Inflammatory macrophage (primary cell): ENCODE results near the gene RDM1.
"Not testable (repeated sequence)": the region's sequence is repeated elsewhere in the genome, so short reads cannot be mapped to it uniquely, and the experiment has no call there.

Experiments used
- DNase-seq, 2 donors: peaks; one replicate each; pipeline ENCODE4 v3.0.0-alpha.2; 2020 to 2022

RDM1 gene

DNA sequence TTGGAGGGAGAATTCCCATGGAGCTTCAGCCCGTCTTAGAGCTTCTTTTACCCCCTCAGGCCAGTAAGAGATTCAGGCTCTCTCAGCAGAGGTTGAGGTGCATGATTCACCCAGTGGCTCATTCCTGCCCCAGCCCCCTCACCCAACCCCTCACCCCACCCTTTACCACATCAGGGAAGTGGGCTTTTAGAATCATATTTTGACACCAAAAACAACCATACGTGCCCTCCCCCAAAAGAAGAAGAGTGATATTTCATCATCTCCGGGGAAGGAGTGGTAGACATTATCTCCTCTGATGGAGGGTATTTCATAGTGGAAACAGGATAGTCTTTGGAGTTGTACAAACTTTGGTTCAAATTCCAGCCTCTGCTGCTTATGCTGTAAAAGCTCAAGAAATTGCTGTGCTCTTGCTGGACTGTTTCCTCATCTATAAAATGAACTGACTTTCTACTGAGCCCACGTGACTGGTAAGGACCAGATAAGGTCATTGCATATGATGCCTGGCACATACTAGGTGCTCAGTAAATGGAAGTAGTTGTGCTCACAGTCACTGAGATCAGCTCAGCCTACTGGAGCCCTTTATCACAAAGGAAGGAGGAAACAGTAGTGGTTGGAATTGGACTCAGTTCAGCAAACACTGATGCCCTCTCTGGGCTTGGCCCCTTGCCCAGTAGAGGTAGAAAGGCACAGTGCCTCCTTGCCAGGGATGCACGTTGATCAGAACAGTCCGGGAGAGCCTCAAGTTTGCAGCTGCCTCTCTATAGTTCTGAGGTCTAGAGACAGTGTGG, 32.1 kb downstream of the RDM1 start:
- DNase-seq: peak; percentile 9 to 22

DNA sequence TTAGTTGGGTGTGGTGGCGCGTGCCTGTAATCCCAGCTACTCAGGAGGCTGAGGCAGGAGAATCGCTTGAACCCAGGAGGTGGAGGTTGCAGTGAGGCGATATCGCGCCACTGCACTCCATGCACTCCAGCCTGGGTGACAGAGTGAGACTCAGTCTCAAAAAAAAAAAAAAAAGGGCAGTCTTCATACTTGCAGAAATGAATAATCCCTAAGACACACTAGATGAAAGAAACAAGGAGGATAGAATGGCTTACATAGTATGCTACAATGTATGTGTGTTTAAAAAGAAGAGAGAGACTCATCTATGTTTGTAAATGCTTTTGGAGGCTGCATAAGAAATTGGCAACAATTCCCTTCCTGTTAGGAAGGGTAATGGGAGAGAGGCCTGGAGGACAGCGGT, 32.8 kb downstream of the RDM1 start:
- DNase-seq: not testable (repeated sequence)

DNA sequence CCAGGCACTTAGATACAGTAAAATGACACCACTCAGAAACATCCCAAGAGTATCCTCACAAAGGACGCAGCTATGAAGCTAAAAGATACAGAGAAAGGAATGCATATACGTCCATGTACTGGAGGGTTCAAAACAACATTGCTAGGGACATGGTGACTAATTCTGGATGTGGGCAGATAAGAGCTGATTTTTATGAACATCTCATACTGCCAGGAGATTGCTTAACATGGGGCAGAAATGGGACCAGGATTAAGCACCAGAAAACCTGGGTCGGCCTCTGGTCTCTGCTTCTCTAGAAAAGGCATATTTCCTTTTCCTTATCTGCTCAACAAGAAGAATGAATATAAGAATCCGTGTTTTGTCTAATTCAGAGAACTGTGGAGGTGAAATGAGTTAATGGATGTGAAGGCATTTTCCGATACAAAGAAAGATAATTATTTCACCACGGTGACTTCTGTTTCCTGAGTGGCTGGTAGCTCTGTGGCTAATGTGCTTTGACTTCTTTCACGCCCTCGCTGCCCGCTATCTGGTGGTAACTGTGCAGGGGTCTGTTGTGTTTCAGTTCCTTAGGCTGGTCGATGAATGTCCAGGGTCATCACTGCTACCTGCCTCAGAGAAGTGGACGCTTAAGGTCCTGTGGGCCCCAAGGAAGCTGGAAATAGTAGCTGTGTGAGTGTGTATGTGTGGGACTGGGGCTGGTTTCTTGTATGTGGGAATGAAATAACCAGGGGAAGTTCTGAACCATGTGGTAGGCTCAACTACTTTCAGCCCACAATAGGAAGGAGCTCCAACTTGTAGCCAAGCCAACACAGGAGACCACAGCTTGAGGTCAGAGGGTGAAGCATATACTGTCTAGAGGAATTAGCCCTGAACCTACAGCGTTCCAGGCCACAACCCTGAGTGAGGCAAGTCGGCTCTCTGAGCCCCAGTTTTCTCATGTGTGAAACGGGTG, 34.7 kb downstream of the RDM1 start:
- peak; percentile 79 to 89 for DNase-seq

DNA sequence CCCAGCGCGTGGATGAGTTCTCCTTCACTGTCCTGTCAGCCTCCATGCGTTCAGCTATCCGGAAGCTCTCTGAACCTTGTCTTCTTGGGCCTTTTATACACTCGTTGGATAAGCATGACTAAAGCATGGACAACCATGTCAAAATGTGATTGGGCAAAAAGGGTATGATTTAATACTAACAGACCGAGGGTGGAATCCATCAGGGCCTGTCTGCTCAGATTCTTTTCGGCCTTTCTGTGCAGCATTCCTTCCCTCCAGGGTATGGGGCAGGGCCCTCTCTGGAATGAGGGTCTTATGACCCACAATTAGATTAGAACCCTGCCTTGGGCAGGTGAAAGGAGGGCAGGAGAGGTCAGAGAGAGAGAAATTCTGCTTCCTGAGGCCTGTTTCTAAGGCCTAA, 36.4 kb downstream of the RDM1 start:
- no peak for DNase-seq

DNA sequence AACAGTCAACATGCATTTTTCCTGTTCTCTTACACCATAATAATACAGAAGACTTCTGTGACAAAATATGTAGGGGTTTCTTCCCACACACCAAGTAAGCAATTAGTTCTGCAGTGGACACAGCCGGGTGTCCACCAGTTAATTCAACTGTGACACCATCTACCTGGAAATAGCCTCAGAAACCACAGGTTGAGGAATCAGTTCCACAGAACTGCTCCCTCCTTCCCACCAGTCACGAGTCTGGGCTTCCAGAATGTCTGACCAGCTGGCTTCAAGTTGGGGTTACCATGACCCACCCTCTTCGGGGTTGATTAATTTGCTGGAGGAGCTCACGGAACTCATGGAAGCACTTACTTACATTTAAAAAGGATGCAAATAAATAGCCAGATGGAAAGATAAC, 36.8 kb downstream of the RDM1 start:
- peak in 1 of 2 donors; percentile 12 for DNase-seq

DNA sequence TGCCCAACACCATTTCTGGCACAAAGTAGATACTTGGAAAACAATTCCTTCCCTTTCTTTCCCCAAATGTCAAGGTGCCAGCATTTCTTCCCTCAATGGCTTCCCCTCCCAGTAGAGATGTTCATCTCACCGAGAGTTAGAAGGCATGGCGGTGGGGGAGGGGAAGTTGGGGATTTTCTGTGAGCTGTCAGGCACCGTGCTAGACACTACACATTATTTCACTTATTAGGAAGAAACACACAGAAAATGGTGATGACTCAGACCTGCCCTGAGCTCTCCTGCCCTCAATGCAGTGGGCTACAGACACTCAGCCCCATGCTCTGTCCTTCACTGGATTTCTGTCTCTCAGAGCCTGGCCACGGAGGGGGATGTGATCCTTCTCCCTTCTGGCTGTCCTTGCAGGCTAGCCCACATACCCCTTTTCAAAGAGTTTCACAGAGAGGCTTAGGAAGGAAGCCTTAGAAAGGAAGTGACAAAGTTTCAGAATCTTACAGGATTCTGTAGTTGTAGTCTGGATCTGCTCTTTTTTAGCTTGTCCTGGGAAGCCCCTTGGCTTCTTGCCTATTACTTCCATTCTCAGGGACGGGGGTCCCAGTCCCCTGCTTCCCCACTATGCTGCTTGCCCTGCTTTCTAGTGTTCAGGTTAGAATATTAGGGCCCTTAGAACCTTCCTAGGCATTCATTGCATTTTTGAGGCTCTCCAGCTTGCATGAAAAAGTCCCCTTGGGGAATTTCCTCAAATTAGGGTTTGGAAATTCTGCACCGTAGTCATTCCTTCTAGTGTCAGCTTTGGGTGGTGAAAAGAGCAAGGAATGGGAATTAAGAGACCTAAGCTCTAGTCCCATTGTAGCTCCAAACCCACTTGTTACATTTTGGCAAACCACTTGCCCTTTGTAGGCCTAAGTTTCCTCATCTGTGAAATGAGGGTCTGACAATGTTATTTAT, 38.2 kb downstream of the RDM1 start:
- peak; percentile 30 to 64 for DNase-seq

DNA sequence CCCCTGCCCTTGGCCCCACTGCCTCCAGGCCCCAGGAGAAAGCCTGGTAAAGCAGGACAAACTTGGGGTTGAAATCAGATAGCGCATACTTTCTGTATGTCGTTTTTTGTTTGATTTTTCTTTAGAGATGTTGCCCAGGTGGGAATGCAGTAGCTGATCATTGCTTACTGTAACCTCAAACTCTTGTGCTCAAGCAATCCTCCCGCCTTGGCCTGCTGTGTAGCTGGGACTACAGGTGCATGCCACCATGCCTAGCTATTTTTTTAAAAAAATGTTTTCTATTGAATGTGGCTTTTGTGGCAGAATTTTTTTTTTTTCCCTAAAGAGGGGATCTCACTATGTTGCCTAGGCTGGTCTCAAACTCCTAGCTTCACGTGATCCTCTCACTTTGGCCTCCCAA, 39.3 kb downstream of the RDM1 start:
- no peak for DNase-seq

DNA sequence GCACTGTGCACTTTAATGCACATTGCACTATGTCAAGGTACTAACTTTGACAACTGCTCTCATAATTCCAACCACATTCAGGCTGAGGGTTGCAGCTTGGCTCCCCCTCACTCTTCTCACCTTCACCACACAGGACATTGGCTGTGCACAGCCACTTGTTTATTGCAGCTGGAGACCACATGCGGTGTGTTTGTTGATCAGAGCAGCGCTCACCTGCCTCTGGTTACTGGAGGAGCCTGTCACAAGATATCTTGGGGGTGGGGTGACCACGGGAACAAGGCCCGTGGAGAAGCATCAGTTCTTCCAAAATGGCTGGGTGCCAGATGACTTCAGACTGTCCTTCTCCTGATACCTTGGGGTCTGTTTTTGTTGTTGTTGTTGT, 39.8 kb downstream of the RDM1 start:
- no peak for DNase-seq

DNA sequence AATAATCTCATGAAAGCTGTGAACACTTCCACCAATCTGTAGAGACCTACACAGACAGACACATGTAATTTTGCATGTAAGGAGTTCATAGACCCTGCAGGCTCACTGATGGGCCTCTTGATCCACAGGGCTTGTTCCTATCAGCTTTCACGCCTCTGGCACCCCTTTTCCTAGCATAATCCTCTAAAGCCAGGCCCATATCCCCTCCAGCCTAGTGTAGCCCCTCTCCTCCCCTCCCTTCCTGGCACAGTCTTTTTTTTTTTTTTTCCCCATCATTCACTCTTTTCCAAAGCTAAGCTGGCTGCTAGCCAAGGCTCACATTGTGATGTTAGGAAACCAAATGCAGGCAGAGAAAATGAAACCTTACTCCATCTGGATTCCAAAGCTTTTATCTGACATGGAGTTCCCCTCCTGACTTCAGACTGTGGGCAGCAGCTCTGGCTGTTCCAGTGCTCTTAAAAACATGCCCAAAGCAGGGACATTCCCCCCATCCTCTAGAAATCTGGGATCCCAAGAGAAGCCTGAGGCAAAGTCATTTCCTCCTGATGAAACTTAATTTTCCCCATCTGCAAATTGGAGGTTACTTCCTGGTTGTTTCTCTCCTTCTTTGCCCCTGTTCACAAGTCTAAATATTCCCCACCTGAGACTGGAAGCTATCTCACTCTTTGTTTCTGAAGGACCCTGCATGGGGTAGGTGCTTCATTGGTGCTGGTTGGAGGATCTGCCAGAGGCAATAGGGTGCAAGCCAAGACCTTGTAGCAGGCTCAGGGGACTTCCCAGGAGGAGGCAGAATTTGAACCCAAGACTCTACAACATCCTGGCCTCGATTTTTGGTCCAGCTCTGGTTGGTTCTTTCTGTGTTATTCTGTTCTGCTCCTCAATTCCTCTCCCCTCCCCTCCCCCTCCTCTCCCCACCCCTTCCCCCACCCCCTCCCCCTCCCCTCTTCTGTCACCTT, 40.5 kb downstream of the RDM1 start:
- no peak for DNase-seq

DNA sequence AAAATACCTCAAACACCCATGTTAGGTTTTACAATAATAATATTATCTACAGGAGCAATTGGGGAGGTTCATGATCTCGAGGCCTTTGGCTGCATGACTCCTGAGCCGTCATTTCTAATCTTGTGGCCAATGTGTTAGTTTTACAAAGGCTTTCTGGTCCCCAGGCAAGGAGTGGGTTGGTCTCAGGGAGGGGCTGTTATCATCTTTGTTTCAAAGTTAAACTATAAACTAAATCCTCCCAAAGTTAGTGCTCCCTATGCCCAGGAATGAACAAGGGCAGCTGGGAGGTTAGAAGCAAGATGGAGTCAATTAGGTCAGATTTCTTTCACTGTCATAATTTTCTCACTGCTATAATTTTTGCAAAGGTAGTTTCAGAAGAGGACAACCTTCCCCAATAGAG, 41.3 kb downstream of the RDM1 start:
- no peak for DNase-seq

DNA sequence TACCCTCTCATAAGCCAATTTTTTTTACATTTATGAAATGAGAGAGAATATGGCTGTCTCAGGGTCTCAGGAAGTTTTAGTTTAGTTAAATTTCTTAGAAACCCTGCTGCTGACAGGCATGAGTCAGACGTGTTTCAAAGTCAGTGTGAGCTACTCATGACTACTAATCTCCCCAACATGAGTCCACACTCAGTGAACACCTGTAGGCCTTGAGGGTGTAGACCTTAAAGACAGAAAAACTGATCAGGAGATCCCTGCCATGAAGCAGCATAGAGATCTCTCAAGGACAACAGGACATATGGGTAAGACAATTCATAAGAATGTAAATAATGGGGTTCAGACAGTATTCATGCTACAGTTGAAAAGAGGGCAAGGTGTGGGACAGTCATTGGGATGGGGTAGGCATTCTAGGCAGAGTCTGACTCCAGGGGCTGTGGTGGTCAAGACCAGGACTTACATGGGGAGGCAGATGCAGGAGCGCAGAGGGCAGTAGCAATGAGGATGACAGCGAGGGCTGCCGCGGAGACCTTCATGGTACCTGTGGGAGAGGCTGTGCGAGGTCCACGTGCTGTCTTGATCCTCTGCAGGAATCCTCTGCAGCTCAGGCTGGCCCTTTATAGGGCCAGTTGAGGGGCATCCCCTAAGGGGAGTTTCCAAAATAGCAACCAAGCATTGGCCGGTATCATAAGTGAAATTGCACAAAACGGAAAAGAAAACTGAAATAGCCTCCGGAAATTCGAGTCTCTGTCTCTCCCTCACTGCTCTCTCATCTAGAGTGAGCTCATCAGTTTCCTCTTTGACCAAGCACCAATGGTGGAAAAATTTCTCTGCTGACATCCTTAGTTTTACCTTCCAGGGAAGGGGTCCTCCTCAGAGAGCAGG, 50.6 kb downstream of the RDM1 start, which contains the start of gene CCL5:
Gene CCL5 (minus strand): TSS at position 588 of the 882 bp plus-strand sequence.
- DNase-seq: peak; percentile 58 to 63

DNA sequence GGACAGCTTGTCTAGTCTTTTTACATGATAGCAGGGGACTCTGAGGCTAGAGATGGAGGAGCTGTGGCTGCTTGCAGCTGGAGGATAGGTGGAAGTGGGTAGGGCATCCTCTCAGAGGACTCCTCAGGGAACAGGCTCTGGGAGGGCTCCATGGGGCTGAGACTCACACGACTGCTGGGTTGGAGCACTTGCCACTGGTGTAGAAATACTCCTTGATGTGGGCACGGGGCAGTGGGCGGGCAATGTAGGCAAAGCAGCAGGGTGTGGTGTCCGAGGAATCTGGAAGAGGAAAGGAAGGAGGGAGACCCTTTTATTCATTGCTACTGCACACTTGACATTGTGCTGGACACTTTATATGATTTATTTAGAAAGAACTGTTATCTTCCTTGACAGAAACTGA, 52.2 kb downstream of the RDM1 start:
- no peak for DNase-seq

DNA sequence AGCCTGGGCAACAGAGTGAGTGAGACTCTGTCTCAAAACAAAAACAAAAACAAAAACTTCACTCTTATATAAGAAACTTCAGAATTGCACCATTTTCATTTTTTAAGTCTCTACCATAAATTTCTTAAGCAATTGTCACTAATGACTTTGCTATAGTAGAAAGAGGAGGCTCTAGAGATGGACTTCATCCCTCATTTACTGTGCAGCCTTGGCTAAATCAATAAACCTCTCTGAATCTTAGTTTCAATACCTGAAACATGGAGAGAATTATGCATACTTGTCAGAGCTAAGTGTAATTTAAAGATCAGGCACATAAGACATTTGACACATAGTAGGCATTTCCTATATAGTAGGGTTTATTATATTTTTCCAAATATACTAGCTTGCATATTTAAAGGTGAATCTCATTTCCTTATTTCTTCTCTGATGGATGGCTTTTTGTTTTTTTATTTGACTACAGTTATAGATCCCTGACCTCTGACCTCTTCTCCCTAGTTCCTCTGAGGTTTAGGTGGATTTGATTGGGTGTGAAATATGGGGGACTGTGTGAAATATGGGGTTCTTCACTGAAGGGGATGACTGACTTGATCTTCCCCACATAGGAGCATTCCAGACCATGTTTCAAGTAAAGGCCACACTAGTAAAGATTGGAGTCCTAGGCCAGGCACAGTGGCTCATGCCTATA, 53.1 kb downstream of the RDM1 start:
- no peak for DNase-seq

DNA sequence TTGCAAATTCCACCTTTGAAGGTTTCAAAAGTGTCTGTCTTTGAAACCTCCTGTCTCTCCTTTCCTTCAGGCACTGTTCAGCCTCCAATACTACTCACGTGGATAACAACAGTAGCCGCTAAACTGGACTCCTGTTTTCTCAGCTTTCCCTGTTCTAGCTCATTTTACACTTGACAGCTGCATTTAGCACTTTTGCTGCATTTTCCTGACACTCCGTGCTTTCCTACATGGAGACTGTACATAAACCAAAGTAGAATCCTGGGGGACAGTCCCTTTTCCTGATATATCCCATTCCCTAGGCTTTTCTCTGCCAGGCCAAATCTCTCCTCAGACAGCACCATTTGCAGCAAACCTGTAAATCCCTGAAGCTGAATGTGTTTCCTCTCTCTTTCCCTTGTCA, 54.0 kb downstream of the RDM1 start:
- DNase-seq: no peak

DNA sequence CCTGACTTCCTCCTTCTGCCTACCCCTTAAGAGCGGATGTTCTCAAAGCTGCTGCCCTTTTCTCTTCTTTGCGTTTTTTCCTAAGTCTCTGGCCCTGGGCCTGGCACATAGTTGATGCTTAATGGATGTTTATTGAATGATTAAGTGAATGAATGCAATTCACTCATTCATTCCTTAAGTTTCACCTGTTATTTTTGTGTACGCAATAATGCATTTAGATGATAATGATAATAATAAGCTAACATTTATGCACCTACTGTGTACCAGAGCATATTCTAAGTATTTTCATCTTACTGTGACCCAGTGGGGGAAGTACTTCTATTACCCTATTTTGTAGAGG, 54.8 kb downstream of the RDM1 start:
- DNase-seq: no peak

DNA sequence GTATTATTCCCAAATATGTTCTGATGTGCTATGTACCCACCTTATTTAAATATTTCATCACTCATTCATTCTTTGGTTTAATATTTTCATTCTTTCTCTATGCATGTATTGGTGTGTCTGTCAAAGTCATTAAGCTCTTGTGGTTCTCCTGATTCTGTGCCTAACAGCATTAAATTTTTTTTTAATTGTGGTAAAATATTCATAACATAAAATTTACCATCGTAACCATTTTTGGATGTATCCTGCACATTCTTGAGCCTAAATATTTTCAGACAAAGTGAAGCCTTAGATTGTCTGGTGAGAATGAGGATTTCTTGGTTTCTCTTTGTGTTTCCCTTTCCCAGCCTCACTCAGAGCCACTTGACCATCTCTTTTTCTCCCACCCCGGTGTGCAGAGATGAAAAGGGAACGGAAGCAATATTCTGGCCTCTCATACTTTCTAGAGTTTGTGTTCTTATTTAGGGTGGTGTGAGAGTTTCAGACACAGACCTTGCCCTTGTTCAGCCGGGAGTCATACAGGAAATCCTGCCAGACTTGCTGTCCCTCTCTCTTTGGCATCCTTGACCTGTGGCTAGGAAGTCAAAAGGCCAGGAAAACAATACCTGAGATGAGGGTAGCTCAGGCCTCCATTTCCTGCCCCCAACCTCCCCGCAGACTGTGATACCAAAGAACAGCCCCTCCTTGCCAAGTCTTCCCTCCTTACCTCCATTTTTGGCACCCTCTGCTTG, 55.3 kb downstream of the RDM1 start:
- DNase-seq: no peak

DNA sequence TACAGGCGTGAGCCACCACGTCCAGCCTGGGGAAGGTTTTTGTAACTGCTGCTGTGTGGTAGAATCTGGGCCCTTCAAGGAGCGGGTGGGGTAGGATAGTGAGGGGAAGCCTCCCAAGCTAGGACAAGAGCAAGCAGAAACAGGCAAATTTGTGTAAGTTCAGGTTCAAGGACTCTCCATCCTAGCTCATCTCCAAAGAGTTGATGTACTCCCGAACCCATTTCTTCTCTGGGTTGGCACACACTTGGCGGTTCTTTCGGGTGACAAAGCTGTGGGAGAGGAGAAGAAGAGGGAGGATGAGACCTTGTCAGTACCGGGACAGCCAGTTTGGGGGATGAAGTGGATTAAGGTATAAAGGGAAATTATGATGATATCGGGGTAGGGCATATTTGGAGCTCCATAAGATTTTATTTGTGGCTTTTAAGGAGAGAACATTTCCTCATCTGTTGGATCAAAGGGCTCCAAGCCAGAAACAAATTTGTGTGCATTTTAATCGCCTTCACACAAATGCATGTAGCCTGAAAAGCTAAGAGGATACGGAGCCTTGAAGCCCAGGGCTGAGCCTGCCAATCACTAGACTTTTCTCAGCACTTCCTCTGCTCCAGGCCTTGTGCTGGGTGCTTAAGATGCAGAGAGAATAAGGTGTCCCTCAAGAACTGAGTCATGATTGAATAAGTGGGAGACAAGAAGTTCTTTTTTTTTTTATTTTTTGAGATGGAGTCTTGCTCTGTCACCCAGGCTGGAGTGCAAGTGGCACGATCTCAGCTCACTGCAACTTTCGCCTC, 58.2 kb downstream of the RDM1 start:
- no peak for DNase-seq
